Measurements from ENCODE around the gene NDRG3.

GRCh38 chr20:36655004-36655403 is 90.9 kb downstream of the NDRG3 start:
- TF ChIP-seq POLR2AphosphoS5 (IDR thresholded peaks at IDR 0.05) (no peak), CTCF (IDR thresholded peaks at IDR 0.05) (no peak), POLR2A (IDR thresholded peaks at IDR 0.05) (no peak)
